Activated CD4-positive, CD25-positive, alpha-beta regulatory T cell treated with anti-CD3 and anti-CD28 coated beads, Interleukin-2, amount 50 U/mL, for 16 hours (primary cell): Measurements from ENCODE around the gene HMGXB4.
A peak's percentile ranks its signal among the peaks of the same experiment; 100 is the strongest.
"Not testable (repeated sequence)": the region's sequence is repeated elsewhere in the genome, so short reads cannot be mapped to it uniquely, and the experiment has no call there.

Experiments
- DNase-seq: peaks from one replicate; pipeline ENCODE4 v3.0.0-alpha.2; 2020; ENCODE audit warnings: low read depth, low spot score

The HMGXB4 gene

DNA sequence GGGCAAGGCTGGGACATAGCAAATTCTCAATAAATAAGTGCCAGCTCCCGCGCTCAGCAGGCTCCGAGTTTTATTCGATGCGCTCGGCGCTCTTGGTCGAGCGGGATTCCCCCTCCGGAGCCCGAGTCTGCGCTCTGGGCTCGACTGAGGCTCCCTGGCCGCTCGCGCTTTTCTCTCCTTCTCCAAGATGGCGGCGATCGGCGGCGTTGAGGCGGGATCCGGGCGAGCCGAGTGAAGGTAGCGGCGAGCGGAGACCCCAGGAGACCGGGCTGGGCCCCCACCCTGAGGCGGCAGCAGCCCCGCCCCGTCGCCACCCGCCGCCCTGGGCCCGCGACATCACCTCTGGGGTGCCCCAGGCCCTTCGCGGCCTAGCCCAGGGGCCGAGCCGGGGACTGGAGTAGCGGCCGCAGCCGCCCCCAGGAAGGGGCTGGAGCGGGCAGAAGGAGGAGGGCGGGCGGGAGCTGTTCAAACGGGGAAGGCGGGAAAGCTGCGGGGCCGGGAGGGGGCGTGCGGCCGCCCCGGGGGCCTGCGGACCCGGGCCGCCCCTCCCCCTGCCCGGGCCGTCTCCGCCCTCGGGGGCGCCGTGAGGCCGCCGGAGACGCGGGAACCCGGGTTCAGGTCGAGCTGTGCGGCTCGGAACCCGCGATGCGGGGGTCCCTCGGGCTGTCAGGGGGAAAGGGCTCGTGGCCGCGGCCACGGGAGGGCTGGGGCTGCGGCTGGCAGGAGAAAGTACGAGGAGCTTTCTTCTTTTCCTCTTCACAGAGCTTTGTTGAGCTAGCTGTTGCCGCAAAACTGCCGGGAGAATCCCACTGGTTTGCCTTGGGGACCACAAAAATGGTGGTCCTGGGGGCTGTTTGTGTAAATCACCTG is at the start of gene HMGXB4:
TSS of gene HMGXB4 (plus strand) at position 173 of the 870 bp plus-strand sequence. CDS start 4,898 bp downstream, outside the sequence.
- peak; percentile 78 for DNase-seq

GRCh38 chr22:35208003-35208402 is 49.3 kb upstream of the HMGXB4 start:
- no peak for DNase-seq

GRCh38 chr22:35209203-35209602 is 48.1 kb upstream of the HMGXB4 start:
- no peak for DNase-seq

GRCh38 chr22:35212009-35212408 is 45.3 kb upstream of the HMGXB4 start:
- DNase-seq = no peak

DNA sequence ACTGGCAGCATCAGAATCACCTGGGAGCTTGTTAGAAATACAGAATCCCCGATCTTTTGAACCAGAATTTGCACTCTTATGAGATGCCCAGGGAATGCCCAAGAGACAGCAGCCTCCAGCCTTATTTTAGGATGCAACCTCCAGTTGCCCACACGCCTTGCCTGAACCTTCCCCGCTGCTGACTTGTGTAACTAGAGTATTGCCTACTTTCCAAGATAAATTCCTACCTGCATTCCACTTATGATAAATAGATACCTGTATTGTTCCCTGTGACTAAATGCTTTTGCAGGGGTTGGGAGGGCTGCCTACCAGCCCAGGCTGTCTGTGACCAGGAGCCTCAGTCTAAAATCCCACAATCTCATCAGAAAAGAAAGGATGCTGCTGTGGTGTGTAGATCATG is 44.3 kb upstream of the HMGXB4 start:
- DNase-seq = no peak

DNA sequence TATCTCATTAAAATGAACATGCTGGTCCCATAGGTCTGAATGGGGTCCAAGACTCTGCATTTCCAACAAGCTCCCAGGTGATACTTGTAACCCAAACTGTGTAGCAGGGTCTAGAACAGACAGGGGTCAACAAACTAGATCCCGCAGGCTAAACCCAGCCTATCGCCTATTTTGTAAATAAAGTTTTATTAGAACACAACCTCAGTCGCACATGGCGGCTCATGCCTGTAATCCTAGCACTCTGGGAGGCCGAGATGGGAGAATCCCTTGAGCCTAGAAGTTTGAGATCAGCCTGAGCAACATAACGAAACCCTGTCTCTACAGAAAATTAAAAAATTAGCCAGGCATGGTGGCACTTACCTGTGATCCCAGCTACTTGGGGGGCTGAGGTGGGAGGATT is 42.3 kb upstream of the HMGXB4 start:
- DNase-seq = no peak

DNA sequence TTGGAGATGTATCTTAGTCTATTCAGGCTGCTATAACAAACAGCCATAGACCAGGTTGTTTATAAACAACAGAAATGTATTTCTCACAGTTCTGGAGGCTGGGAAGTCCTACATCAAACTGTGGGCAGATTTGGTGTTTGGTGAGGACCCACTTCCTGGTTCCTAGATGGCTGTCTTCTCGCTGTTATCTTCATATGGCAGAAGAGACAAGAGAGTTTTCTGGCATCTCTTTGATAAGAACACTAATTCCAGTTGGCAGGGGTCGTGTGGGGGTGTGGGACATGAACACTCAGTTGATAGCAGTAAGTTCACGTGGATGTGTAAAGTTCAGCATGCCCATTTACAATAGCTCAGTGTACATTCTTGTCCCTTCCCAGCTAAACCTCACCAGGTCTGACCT is 41.3 kb upstream of the HMGXB4 start:
- no peak for DNase-seq

- DNase-seq = no peak
Observed at GRCh38 chr22:35217527-35217926, 39.8 kb upstream of the HMGXB4 start.

DNA sequence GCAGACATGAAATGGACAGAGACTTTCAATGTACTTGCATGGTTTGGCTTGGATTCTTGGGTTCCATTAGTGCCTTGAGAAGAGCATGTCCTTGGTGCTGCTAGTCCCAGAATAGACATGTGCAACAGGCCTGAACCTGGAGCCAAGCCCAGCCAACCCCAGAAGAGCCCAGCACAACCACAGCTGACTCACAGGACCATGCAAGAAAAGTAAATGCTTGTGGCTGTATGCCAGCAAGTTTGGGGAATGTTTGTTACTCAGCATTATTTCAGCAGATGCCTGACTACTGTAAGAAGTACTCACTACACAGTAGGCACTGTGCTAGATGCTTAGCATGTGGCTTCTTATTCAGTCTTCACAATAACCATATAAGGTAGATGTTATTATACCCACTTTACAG is 39.2 kb upstream of the HMGXB4 start:
- no peak for DNase-seq

- DNase-seq = no peak
Observed at GRCh38 chr22:35219012-35219411, 38.3 kb upstream of the HMGXB4 start.

DNA sequence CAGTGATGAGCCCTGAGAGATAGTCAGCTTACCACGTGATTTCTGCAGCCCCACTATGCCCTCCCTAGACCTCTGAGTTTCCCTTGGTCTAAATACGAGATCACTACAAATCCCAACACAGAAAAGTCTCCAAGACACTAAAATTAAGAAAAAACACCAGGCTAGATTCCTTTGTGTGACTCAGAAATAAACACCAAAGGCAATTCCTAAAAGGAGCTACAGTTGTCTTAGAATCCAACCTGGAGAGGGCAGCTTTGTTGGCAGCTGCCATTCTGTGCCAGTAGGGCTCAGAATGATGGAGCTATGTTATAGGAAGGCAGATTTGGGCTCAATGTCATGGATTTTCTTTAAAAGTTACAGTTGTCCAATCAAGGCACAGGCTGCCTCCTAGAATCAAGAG is 37.1 kb upstream of the HMGXB4 start:
- DNase-seq = no peak

GRCh38 chr22:35225010-35225409 is 32.3 kb upstream of the HMGXB4 start:
- DNase-seq = no peak

DNA sequence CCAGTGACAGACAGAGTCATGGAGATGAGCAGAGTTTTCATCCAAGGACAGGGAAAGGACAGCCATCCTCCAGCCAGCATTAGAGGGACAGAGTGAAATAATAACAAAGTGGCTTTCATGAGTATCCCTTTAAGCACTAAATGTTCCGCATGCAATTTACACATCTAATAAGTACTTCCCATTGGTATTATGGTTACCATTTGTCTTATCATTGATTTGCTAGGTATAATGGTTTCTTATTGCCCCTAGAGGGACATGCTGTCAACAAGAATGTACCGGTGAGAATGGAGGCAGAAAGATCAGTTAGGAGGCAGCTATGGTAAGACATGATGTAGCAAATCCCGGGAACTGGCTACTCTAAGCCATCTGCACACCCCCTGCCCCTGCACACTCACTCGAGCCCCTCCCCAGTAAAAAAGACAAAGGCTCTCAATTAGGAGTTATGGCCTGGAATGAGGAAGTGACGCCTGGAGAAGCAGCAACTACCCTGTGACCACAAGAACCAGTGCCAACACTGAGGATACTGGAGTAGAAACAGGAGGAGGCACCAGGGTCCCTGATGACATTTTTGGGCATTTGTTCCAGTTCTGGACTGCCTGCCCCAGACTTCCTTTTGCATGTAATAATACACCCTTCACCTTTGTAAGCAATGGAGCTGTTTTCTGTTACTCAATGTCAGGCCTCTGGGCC is 30.2 kb upstream of the HMGXB4 start:
- no peak for DNase-seq

DNA sequence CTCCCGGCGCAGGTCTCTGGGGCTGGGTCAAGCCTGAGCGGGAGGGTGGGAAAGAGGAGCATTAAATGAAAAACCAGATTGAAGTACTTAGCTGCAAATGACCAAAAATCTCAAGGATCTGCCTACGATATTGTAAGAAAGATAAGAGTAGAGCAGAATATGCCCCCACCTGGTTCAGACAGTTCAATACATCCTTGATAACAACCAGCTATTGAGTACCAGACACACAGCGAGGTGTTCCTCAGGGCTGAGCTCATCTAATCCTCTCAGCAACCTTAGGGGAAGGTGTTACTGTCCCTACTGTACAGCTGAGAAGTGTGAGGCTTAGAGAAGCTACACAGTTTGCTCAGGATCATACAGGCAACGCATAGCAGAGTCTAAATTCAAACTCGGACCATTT is 27.4 kb upstream of the HMGXB4 start:
- no peak for DNase-seq

- no peak for DNase-seq
Observed at GRCh38 chr22:35230417-35230816, 26.9 kb upstream of the HMGXB4 start.

GRCh38 chr22:35230839-35231584 is 26.3 kb upstream of the HMGXB4 start:
- no peak for DNase-seq

- DNase-seq = peak; percentile 47
Observed at GRCh38 chr22:35231585-35232084, 25.7 kb upstream of the HMGXB4 start.

DNA sequence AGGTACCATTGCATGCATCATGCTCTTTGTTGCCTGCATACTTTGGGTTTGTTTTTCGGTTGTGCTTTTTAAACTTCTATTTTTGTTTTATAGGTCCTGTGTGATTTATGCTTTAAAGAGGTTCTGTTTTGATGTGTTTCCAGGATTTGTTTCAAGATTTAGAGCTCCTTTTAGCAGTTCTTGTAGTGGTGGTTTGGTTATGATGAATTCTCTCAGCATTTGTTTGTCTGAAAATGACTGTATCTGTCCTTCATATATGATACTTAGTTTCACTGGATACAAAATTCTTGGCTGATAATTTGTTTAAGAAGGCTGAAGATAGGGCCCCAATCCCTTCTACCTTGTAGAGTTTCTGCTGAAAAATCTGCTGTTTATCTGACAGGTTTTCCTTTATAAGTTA is 18.5 kb upstream of the HMGXB4 start:
- DNase-seq = not testable (repeated sequence)

DNA sequence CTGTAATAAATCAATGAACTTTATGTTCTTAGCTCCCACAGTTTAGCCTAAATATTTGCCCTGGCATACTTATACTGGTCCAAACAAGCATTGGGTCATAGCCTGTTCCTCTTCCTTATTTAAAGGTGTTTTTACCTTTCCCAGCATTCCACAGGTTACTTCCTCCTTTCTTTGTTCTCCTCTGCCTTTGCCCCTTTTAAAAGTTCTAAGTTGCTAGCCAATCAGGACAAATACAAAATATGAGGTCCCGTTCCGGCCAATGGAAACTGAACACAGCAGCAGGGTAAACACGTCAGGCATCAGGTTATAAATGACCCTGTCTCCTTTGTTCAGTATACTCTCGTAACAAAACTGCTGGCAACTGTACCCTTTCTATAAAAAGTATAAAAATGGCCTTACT is 12.8 kb upstream of the HMGXB4 start:
- not testable (repeated sequence) for DNase-seq

- no peak for DNase-seq
Observed at GRCh38 chr22:35250156-35250555, 7.1 kb upstream of the HMGXB4 start.

- no peak for DNase-seq
Observed at GRCh38 chr22:35253946-35254345, 3.3 kb upstream of the HMGXB4 start.

GRCh38 chr22:35257002-35257320 is 332 bp upstream of the HMGXB4 start:
- DNase-seq = no peak
